Epithelial cell of esophagus (primary cell): Measurements from ENCODE around the gene FBXL13.

ENCODE experiments used
- DNase-seq: peaks from one replicate; pipeline ENCODE4 v3.0.0; 2010; ENCODE audit warnings: low read depth
- H3K4me3 ChIP-seq: 2 replicates; pipeline ENCODE4 v1.5.1; 2011; ENCODE audit warnings: mild to moderate bottlenecking, low read length, control low read depth
- CTCF ChIP-seq: IDR thresholded peaks from 2 replicates; pipeline ENCODE4 v1.5.1; 2011; ENCODE audit warnings: low read depth, mild to moderate bottlenecking, low read length, control low read depth, inconsistent platforms; ENCODE audit not compliant: insufficient read depth; ENCODE audit errors: missing control alignments

FBXL13 gene

DNA sequence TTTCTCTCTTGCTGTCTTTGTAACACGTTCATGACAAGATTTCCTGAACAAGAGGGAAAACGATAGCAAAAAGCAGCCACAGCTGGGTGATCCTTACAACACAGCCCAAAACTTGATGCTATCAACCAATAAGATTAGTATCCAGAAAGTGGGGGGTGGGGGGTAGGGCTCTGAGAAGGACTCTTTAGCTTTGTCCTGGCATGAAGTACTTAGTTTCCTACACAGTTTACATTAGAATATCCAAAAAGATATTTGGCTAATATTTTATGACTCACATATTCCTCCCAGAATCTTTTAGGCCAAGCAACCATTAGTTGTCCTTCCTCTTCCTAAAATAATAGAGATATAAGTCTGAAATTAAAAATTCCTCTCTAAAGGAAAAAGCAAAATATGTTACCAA is 184.7 kb downstream of the FBXL13 start:
- no peak overlapping the region for H3K4me3 ChIP-seq
- TF ChIP-seq CTCF: no peak
- DNase-seq: no peak

DNA sequence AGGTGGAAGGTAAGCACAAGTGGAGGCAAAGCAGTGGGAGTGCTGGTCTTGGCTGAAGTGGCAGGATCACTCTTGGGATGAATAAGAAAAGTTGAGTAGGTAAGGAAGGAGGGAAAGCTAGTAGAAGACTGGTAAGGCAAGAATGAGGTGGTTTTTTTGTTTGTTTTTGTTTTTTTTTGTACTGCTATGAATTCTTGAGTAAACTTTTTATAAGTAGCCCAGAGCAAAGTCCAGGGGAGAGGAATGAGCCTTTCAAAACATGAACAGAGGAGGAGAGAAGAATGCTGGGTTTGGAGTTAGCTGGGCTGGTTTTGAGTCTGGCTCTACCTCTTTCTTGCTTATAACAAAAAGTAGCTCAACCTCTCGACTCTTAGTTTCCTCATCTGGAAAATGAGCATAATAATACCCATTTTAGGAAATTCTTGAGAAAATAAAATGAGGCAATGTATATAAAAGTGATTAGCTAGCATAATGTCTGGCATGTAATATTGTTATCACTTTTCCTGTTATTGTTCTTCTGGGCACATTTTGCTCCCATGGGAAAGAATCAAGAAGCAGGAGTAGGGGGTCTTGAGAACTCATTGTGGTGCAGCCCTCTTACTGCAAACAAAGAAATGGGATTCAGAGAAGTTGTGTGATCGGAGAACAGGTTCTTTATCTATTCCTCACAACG is 185.9 kb downstream of the FBXL13 start:
- DNase-seq: no peak
- TF ChIP-seq CTCF: no peak
- no peak overlapping the region for H3K4me3 ChIP-seq

- TF ChIP-seq CTCF: no peak
- peak; percentile 80 for DNase-seq
- peak overlapping the region; percentile 10 for H3K4me3 ChIP-seq
Measured at GRCh38 chr7:102883098-102883860, 191.3 kb downstream of the FBXL13 start.

DNA sequence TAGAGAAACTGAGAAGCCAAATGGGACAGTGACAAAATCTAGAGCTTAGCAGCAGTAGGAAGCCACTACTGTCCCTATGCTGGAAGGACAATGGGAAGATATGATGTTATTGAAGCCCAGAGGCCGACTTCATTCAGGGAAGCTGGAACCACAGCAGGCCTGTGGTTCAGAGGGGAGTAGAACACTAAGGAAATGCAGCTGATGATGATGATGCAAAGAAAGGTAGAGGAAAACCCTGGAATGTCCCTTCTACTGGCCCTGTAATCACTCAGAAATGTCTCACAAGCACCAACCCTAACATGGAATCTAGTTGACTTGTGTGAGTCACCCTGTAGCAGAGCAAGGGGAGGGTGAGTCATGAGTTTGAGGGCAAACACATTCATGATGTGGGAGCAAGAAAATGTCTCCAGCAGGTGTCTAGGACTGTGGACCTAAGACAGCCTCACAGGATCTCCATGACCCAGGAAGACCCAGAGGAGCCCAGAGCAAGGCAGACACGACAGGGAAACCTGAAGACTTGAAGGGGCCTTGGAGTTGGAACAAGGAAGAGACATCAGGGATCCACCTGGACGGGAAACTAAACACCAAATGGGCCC is 198.8 kb downstream of the FBXL13 start:
- DNase-seq: peak; percentile 99
- no peak for TF ChIP-seq CTCF
- H3K4me3 ChIP-seq: no peak overlapping the region

- TF ChIP-seq CTCF: no peak
- no peak for DNase-seq
- H3K4me3 ChIP-seq: no peak overlapping the region
Measured at GRCh38 chr7:102874966-102875365, 199.6 kb downstream of the FBXL13 start.

GRCh38 chr7:102874166-102874829 is 200.3 kb downstream of the FBXL13 start:
- no peak for TF ChIP-seq CTCF
- no peak overlapping the region for H3K4me3 ChIP-seq
- DNase-seq: peak; percentile 87
